Prostate gland (tissue), 2 donors: ENCODE results near the gene FOXR1. TPM values are rescaled to one million over a fixed set of nuclear protein-coding genes. Genes with fewer than 3 reads are reported as not detected.
A peak's percentile ranks its signal among the peaks of the same experiment; 100 is the strongest.
"Not testable (repeated sequence)": the region's sequence is repeated elsewhere in the genome, so short reads cannot be mapped to it uniquely, and the experiment has no call there.

Source experiments
- DNase-seq: peaks from one replicate; pipeline ENCODE4 v3.0.0-alpha.2; 2019; ENCODE audit warnings: low spot score
- H3K27ac ChIP-seq, 2 donors: fragments of 200-600 bp; sonication (generic); 2 replicates each; pipeline ENCODE4 v1.5.1; 2017 to 2019
- H3K27me3 ChIP-seq: fragments of 200-600 bp; sonication (generic); replicated peaks from 2 replicates; pipeline ENCODE4 v1.5.1; 2019; ENCODE audit not compliant: insufficient read depth
- H3K36me3 ChIP-seq, 2 donors: fragments of 200-600 bp; sonication (generic); 1 replicate in 1 of 2; 2 replicates in 1 of 2; pipeline versions ENCODE4 v1.5.1 to v1.8.1; 2017 to 2019
- H3K4me1 ChIP-seq: fragments of 200-600 bp; sonication (generic); replicated peaks from 2 replicates; pipeline ENCODE4 v1.5.1; 2019
- H3K4me3 ChIP-seq, 2 donors: fragments of 200-600 bp; sonication (generic); 2 replicates each; pipeline ENCODE4 v1.5.1; 2017 to 2019
- H3K9me3 ChIP-seq: fragments of 200-600 bp; sonication (generic); 2 replicates; pipeline ENCODE4 v1.5.1; 2017
- POLR2A ChIP-seq: fragments of 450-650 bp; IDR thresholded peaks from one replicate; pipeline ENCODE4 v1.6.1; 2016; ENCODE audit warnings: antibody characterized with exemption, mild to moderate bottlenecking
- POLR2AphosphoS5 ChIP-seq: sonication (generic); formaldehyde crosslinking; IDR thresholded peaks from one replicate; pipeline ENCODE4 v1.6.1; 2017; ENCODE audit warnings: antibody characterized with exemption
- WGBS: methylation state at CpG from one replicate; pipeline ENCODE4 v1.1.5; 2018; 5-methylcytosine and 5-hydroxymethylcytosine counted together
- intact Hi-C: fragments of 100-400 bp; cut with DNase I; formaldehyde crosslinking; loops from one replicate; pipeline ENCODE4 v1.14.2; 2022
- total RNA-seq, 2 donors: library from RNA; depleted of rRNA; stranded (reverse); fragments of >200 nt; gene quantifications; one replicate each; pipeline ENCODE4 v1.1.0, GENCODE V29; 2016
- TF ChIP-seq, protein P1 (sequence below), 4 experiments: fragments of 200-600 bp in 2 of 4; fragments of 450-650 bp in 2 of 4; sonication (generic) in 2 of 4; IDR thresholded peaks; 1 replicate in 3 of 4; 2 replicates in 1 of 4; pipeline ENCODE4 v1.5.1; 2016 to 2019; ENCODE audit warnings: antibody characterized with exemption in 4 of 4, mild to moderate bottlenecking in 2 of 4, moderate library complexity in 2 of 4

The FOXR1 gene
- total RNA-seq, 2 donors from 2014 or later: 1.8 TPM; not detected in 1

DNA sequence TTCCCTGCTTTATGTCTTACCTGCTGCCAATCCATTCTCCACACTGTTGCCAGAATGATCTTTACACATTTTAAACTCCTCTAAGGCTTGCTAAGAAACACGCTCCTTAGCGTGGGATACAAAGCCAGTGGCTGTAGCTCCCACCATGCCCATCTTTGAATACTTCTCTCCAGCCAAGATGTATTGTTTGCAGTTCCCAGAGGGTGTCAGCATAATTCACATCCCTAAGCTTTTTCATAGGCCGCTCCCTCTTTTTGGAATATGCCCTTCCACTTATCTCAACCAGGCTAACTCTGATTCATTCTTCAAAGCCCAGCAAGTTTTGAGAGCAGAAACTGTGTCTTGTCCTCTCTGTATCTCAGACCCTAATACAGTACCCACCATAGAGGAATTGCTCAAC lies 23.6 kb upstream of the FOXR1 start:
- H3K9me3 ChIP-seq: no peaks in the 10 kb centered on the region
- DNase-seq: no peak
- no peaks in the 10 kb centered on the region for H3K4me1 ChIP-seq
- WGBS: 59% methylated on average over 3 of the region's 3 CpGs
- no peaks in the 10 kb centered on the region for H3K36me3 ChIP-seq
- TF ChIP-seq POLR2AphosphoS5: no peak
- no peak for TF ChIP-seq POLR2A
- TF ChIP-seq, protein P1, sequence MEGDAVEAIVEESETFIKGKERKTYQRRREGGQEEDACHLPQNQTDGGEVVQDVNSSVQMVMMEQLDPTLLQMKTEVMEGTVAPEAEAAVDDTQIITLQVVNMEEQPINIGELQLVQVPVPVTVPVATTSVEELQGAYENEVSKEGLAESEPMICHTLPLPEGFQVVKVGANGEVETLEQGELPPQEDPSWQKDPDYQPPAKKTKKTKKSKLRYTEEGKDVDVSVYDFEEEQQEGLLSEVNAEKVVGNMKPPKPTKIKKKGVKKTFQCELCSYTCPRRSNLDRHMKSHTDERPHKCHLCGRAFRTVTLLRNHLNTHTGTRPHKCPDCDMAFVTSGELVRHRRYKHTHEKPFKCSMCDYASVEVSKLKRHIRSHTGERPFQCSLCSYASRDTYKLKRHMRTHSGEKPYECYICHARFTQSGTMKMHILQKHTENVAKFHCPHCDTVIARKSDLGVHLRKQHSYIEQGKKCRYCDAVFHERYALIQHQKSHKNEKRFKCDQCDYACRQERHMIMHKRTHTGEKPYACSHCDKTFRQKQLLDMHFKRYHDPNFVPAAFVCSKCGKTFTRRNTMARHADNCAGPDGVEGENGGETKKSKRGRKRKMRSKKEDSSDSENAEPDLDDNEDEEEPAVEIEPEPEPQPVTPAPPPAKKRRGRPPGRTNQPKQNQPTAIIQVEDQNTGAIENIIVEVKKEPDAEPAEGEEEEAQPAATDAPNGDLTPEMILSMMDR (IDR thresholded peaks at IDR 0.05): no peak
- H3K27ac ChIP-seq: no peak overlapping the region
- H3K4me3 ChIP-seq: no peak overlapping the region
- H3K27me3 ChIP-seq: no peaks in the 10 kb centered on the region
- intact Hi-C loops: no loop called here

GRCh38 chr11:118953265-118953664 lies 18.3 kb upstream of the FOXR1 start:
- WGBS: 31% methylated on average over 6 of the region's 6 CpGs
- intact Hi-C loops: no loop called here
- no peak overlapping the region for H3K4me3 ChIP-seq

GRCh38 chr11:118953976-118954375 lies 17.6 kb upstream of the FOXR1 start:
- 54% methylated on average over 6 of the region's 6 CpGs for WGBS
- H3K36me3 ChIP-seq, intact Hi-C loops: not testable (repeated sequence)

More at GRCh38 chr11:118953265-118953664, 18.3 kb upstream of the FOXR1 start:
- Histone ChIP-seq H3K27me3 (no peaks in the 10 kb centered on the region), H3K27ac (no peak overlapping the region), H3K9me3 (no peaks in the 10 kb centered on the region), H3K36me3 (no peaks in the 10 kb centered on the region), H3K4me1 (no peaks in the 10 kb centered on the region)
- DNase-seq: no peak
- TF ChIP-seq POLR2AphosphoS5 (no peak), POLR2A (no peak)
- TF ChIP-seq, protein P1 (IDR thresholded peaks at IDR 0.05): no peak

GRCh38 chr11:118956094-118956846 lies 15.3 kb upstream of the FOXR1 start, which contains the start of gene UPK2:
Gene UPK2 (plus strand): TSS chr11:118956298. CDS start chr11:118956351, 53 bp downstream.
- no peaks in the 10 kb centered on the region for H3K9me3 ChIP-seq
- 3% methylated on average over 7 of the region's 7 CpGs for WGBS
- intact Hi-C loops: loop anchor here (1.0 to 2.0 kb wide), 2 partner anchors 49 to 266 kb away; no protein-coding TSS in a partner anchor
- peak; percentile 83 for DNase-seq
- H3K4me1 ChIP-seq: no peaks in the 10 kb centered on the region
- no peak within 1 kb of the TSS for H3K4me3 ChIP-seq
- no peaks in the 10 kb centered on the region for H3K36me3 ChIP-seq
- TF ChIP-seq, protein P1 (IDR thresholded peaks at IDR 0.05): peak; percentile 88 to 99 (median 96)
- no peak for TF ChIP-seq POLR2A
- peak; percentile 77 for TF ChIP-seq POLR2AphosphoS5
- H3K27ac ChIP-seq: no peak within 1 kb of the TSS
- H3K27me3 ChIP-seq: no peaks in the 10 kb centered on the region

More at GRCh38 chr11:118953976-118954375, 17.6 kb upstream of the FOXR1 start:
- not testable (repeated sequence) for H3K9me3 ChIP-seq, H3K27ac ChIP-seq, H3K4me3 ChIP-seq, DNase-seq, H3K27me3 ChIP-seq, H3K4me1 ChIP-seq

GRCh38 chr11:118956847-118957469 lies 14.6 kb upstream of the FOXR1 start:
- Histone ChIP-seq H3K27me3 (no peaks in the 10 kb centered on the region), H3K36me3 (no peaks in the 10 kb centered on the region), H3K4me1 (no peaks in the 10 kb centered on the region), H3K4me3 (no peak overlapping the region), H3K27ac (no peak overlapping the region), H3K9me3 (no peaks in the 10 kb centered on the region)
- intact Hi-C loops: loop anchor here (1.0 to 2.0 kb wide), 2 partner anchors 50 to 267 kb away; no protein-coding TSS in a partner anchor
- WGBS: 55% methylated on average over 14 of the region's 14 CpGs
- no peak for DNase-seq
- TF ChIP-seq, protein P1 (IDR thresholded peaks at IDR 0.05): no peak
- TF ChIP-seq POLR2A: no peak
- no peak for TF ChIP-seq POLR2AphosphoS5
